Prostate gland (tissue), 2 donors: Measurements from ENCODE around the gene FARS2. TPM values are rescaled to one million over a fixed set of nuclear protein-coding genes. Genes with fewer than 3 reads are reported as not detected.

Source experiments
- DNase-seq: peaks from one replicate; pipeline ENCODE4 v3.0.0-alpha.2; 2019; ENCODE audit warnings: low spot score
- H3K27ac ChIP-seq, 2 donors: fragments of 200-600 bp; sonication (generic); 2 replicates each; pipeline ENCODE4 v1.5.1; 2017 to 2019
- H3K27me3 ChIP-seq: fragments of 200-600 bp; sonication (generic); replicated peaks from 2 replicates; pipeline ENCODE4 v1.5.1; 2019; ENCODE audit not compliant: insufficient read depth
- H3K36me3 ChIP-seq, 2 donors: fragments of 200-600 bp; sonication (generic); 1 replicate in 1 of 2; 2 replicates in 1 of 2; pipeline versions ENCODE4 v1.5.1 to v1.8.1; 2017 to 2019
- H3K4me1 ChIP-seq: fragments of 200-600 bp; sonication (generic); replicated peaks from 2 replicates; pipeline ENCODE4 v1.5.1; 2019
- H3K4me3 ChIP-seq, 2 donors: fragments of 200-600 bp; sonication (generic); 2 replicates each; pipeline ENCODE4 v1.5.1; 2017 to 2019
- H3K9me3 ChIP-seq: fragments of 200-600 bp; sonication (generic); 2 replicates; pipeline ENCODE4 v1.5.1; 2017
- CTCF ChIP-seq, 4 experiments: fragments of 200-600 bp in 2 of 4; fragments of 450-650 bp in 2 of 4; sonication (generic) in 2 of 4; IDR thresholded peaks; 1 replicate in 3 of 4; 2 replicates in 1 of 4; pipeline ENCODE4 v1.5.1; 2016 to 2019; ENCODE audit warnings: antibody characterized with exemption in 4 of 4, mild to moderate bottlenecking in 2 of 4, moderate library complexity in 2 of 4
- POLR2A ChIP-seq: fragments of 450-650 bp; IDR thresholded peaks from one replicate; pipeline ENCODE4 v1.6.1; 2016; ENCODE audit warnings: antibody characterized with exemption, mild to moderate bottlenecking
- POLR2AphosphoS5 ChIP-seq: sonication (generic); formaldehyde crosslinking; IDR thresholded peaks from one replicate; pipeline ENCODE4 v1.6.1; 2017; ENCODE audit warnings: antibody characterized with exemption
- WGBS: methylation state at CpG from one replicate; pipeline ENCODE4 v1.1.5; 2018; 5-methylcytosine and 5-hydroxymethylcytosine counted together
- intact Hi-C: fragments of 100-400 bp; cut with DNase I; formaldehyde crosslinking; loops from one replicate; pipeline ENCODE4 v1.14.2; 2022
- total RNA-seq, 2 donors: library from RNA; depleted of rRNA; stranded (reverse); fragments of >200 nt; gene quantifications; one replicate each; pipeline ENCODE4 v1.1.0, GENCODE V29; 2016

FARS2 gene
- total RNA-seq, 2 donors from 2014 or later = 11.6 to 19.5 TPM

- WGBS = 55% methylated on average over 6 of the region's 6 CpGs
- Histone ChIP-seq H3K27ac (no peak overlapping the region), H3K4me3 (no peak overlapping the region), H3K36me3 (no peaks in the 10 kb centered on the region), H3K4me1 (no peaks in the 10 kb centered on the region), H3K27me3 (no peaks in the 10 kb centered on the region), H3K9me3 (no peaks in the 10 kb centered on the region)
- intact Hi-C loops = no loop called here
- TF ChIP-seq POLR2AphosphoS5 (no peak), CTCF (IDR thresholded peaks at IDR 0.05) (no peak), POLR2A (no peak)
- no peak for DNase-seq
Measured at GRCh38 chr6:5389086-5389745, 127.9 kb downstream of the FARS2 start.

- intact Hi-C loops = no loop called here
- DNase-seq = no peak
- Histone ChIP-seq H3K4me3 (no peak overlapping the region), H3K27me3 (no peaks in the 10 kb centered on the region), H3K9me3 (no peaks in the 10 kb centered on the region), H3K27ac (no peak overlapping the region), H3K4me1 (no peaks in the 10 kb centered on the region), H3K36me3 (no peaks in the 10 kb centered on the region)
- WGBS = 92% methylated on average over 3 of the region's 3 CpGs
- TF ChIP-seq POLR2A (no peak), CTCF (IDR thresholded peaks at IDR 0.05) (no peak), POLR2AphosphoS5 (no peak)
Measured at GRCh38 chr6:5390177-5390576, 128.9 kb downstream of the FARS2 start.

- intact Hi-C loops = no loop called here
- no peak overlapping the region for H3K27ac ChIP-seq
- no peaks in the 10 kb centered on the region for H3K9me3 ChIP-seq
- TF ChIP-seq POLR2A (no peak), CTCF (IDR thresholded peaks at IDR 0.05) (no peak), POLR2AphosphoS5 (no peak)
- no peak overlapping the region for H3K4me3 ChIP-seq
- no peaks in the 10 kb centered on the region for H3K36me3 ChIP-seq
- H3K4me1 ChIP-seq = no peaks in the 10 kb centered on the region
- no peak for DNase-seq
- no peaks in the 10 kb centered on the region for H3K27me3 ChIP-seq
- 59% methylated on average over 4 of the region's 4 CpGs for WGBS
Measured at GRCh38 chr6:5394280-5394679, 133.0 kb downstream of the FARS2 start.

GRCh38 chr6:5395719-5396118, 134.4 kb downstream of the FARS2 start:
- H3K9me3 ChIP-seq = no peaks in the 10 kb centered on the region
- DNase-seq = no peak
- no peaks in the 10 kb centered on the region for H3K27me3 ChIP-seq
- no peak overlapping the region for H3K4me3 ChIP-seq
- H3K27ac ChIP-seq = no peak overlapping the region
- TF ChIP-seq CTCF (IDR thresholded peaks at IDR 0.05) (peak in 1 of 4 experiments; percentile 11), POLR2AphosphoS5 (no peak)
- H3K4me1 ChIP-seq = no peaks in the 10 kb centered on the region
- H3K36me3 ChIP-seq = no peaks in the 10 kb centered on the region
- intact Hi-C loops = loop anchor here (5.0 kb wide), 1 partner anchor 253 kb away; no protein-coding TSS in a partner anchor

- Histone ChIP-seq H3K27ac (no peak overlapping the region), H3K4me1 (no peaks in the 10 kb centered on the region), H3K27me3 (no peaks in the 10 kb centered on the region), H3K36me3 (no peaks in the 10 kb centered on the region), H3K9me3 (no peaks in the 10 kb centered on the region), H3K4me3 (no peak overlapping the region)
- WGBS = 66% methylated on average over 1 of the region's 1 CpG
- DNase-seq = no peak
- intact Hi-C loops = loop anchor here (5.0 kb wide), 1 partner anchor 256 kb away; no protein-coding TSS in a partner anchor
- TF ChIP-seq POLR2A = no peak
- TF ChIP-seq CTCF (IDR thresholded peaks at IDR 0.05) = peak in 2 of 4 experiments; percentile 39 to 42
Measured at GRCh38 chr6:5398530-5398929, 137.2 kb downstream of the FARS2 start.
